Tracheal epithelial cell (primary cell): ENCODE results near the gene CACUL1. TPM values are rescaled to one million over a fixed set of nuclear protein-coding genes. Genes with fewer than 3 reads are reported as not detected.

Experiments used
- total RNA-seq: library from RNA; depleted of rRNA; stranded (reverse); fragments of >200 nt; gene quantifications from 2 replicates; pipeline ENCODE4 v1.2.1, GENCODE V29; 2014

Gene CACUL1
- total RNA-seq = 23.7 and 29.4 TPM in 2 replicates

GRCh38 chr10:118754556-118755423 lies at the start of gene CACUL1:
Gene CACUL1 (minus strand): TSS chr10:118754970. CDS start chr10:118754762, 208 bp downstream.

Other genes starting within 250 kb of the CACUL1 start
- not detected in 2 replicates for gene PRLHR, start 159.3 kb downstream of the CACUL1 start, total RNA-seq